ENCODE data around the gene WASHC4. TPM values are rescaled to one million over a fixed set of nuclear protein-coding genes. Genes with fewer than 3 reads are reported as not detected.

Gene WASHC4
- total RNA-seq, 2 experiments from 2014 or later, result 28.7 to 29.2 TPM

GRCh38 chr12:105069936-105070702 lies 37.4 kb upstream of the WASHC4 start:
- POLR2A ChIA-PET, result interaction anchor here (1.1 kb wide), 1 partner anchor 9 kb away, joined by 3 read pairs; no protein-coding TSS in a partner anchor
- Mint-ChIP-seq H3K27me3 (no peaks in the 10 kb centered on the region), H3K4me1 (ENCODE audit: low read depth) (no peaks in the 10 kb centered on the region), H3K9me3 (no peaks in the 10 kb centered on the region), H3K4me3 (no peak overlapping the region), H3K36me3 (ENCODE audit: low read depth) (no peaks in the 10 kb centered on the region), H3K27ac (no peak overlapping the region)
- TF ChIP-seq CTCF (IDR thresholded peaks at IDR 0.05), result no peak
- CTCF ChIA-PET, result interaction anchor here (0.9 to 1.5 kb wide), 3 partner anchors 17 to 688 kb away, joined by 3 to 5 read pairs (median 5); no protein-coding TSS in a partner anchor
- ATAC-seq, result no peak
- no peak for DNase-seq
- intact Hi-C loops (cut with micrococcal nuclease), result no loop called here

DNA sequence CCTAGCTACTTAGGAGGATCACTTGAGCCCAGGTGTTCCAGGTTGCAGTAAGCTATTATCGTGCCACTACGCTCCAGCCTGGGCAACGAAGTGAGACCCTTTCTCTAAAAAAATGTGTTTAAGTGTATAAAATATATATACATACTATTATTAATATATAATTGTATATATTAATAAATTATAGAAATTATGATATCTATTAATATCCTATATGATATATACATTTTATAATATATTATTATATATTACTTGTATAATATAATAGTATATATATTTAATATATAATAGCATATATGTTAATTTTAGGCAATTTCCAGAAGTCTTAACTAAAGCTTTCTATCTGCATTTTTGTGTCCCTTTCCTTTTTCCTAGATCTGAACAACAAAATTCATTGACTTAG lies 35.5 kb upstream of the WASHC4 start:
- H3K27ac Mint-ChIP-seq, result no peak overlapping the region
- no peaks in the 10 kb centered on the region for H3K36me3 Mint-ChIP-seq (ENCODE audit: low read depth)
- no peaks in the 10 kb centered on the region for H3K9me3 Mint-ChIP-seq
- intact Hi-C loops (cut with micrococcal nuclease), result no loop called here
- H3K27me3 Mint-ChIP-seq, result no peaks in the 10 kb centered on the region
- DNase-seq, result no peak
- POLR2A ChIA-PET, result no interaction called here
- H3K4me3 Mint-ChIP-seq, result no peak overlapping the region
- no peaks in the 10 kb centered on the region for H3K4me1 Mint-ChIP-seq (ENCODE audit: low read depth)
- CTCF ChIA-PET, result no interaction called here
- no peak for ATAC-seq
- no peak for TF ChIP-seq CTCF (IDR thresholded peaks at IDR 0.05)

DNA sequence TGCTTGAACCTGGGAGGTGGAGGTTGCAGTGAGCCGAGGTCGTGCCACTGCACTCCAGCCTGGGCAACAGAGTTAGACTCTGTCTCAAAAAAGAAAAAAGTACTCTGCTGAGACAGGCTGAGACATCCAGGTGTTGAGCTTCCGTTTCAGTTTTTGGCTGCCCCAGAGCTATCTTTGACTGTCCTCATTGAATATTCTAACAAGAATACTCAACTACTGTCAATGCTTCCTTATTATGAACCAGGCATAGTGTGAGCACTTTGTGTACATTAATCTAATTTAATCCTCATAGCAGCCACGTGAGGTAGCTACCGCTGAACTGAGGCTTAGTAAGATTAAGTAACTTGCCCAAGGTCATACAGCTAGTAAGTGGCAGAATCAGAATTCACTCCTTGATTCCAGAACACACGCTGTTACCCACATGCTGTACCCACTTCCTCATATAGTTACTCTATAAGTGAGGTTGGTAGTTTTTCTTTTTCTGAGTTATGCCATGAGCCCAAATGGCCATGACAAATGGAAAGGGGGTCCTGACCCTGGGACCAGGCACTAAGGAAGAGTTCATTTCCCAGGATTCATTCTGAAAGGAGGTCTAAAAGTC lies 34.5 kb upstream of the WASHC4 start:
- POLR2A ChIA-PET, result no interaction called here
- Mint-ChIP-seq H3K36me3 (ENCODE audit: low read depth) (no peaks in the 10 kb centered on the region), H3K9me3 (no peaks in the 10 kb centered on the region), H3K27ac (no peak overlapping the region), H3K27me3 (no peaks in the 10 kb centered on the region), H3K4me1 (ENCODE audit: low read depth) (no peaks in the 10 kb centered on the region), H3K4me3 (no peak overlapping the region)
- TF ChIP-seq CTCF (IDR thresholded peaks at IDR 0.05), result no peak
- DNase-seq (no peak), ATAC-seq (no peak)
- intact Hi-C loops (cut with micrococcal nuclease), result no loop called here
- CTCF ChIA-PET, result interaction anchor here (1.2 kb wide), 1 partner anchor 19 kb away, joined by 3 read pairs; no protein-coding TSS in a partner anchor

- Mint-ChIP-seq H3K9me3 (no peaks in the 10 kb centered on the region), H3K4me1 (ENCODE audit: low read depth) (no peaks in the 10 kb centered on the region), H3K4me3 (no peak overlapping the region), H3K27me3 (no peaks in the 10 kb centered on the region), H3K36me3 (ENCODE audit: low read depth) (no peaks in the 10 kb centered on the region), H3K27ac (no peak overlapping the region)
- no peak for TF ChIP-seq CTCF (IDR thresholded peaks at IDR 0.05)
- POLR2A ChIA-PET, result no interaction called here
- CTCF ChIA-PET, result no interaction called here
- no peak for DNase-seq
- intact Hi-C loops (cut with micrococcal nuclease), result no loop called here
- ATAC-seq, result no peak
These were observed 31.4 kb upstream of the WASHC4 start for GRCh38 chr12:105076098-105076497.

DNA sequence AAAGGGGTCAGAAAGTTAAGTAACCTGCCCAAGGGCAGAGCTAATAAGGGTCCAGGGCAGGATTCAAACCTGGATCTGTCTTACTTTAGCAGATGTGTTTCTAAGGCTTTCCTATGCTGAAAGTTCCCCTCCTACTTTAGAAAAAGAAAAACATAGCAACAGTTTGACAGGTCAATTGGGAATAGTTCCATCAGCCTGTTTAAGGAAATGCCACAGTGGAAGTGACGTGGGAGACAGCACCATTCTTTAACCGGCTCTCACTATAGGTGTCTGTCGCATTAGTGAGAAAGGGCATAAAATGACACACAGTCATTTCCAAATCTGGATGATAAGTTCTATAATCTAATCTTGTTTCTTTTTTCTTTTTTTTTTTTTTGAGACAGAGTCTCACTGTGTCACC lies 30.6 kb upstream of the WASHC4 start:
- ChIA-PET POLR2A (no interaction called here), CTCF (no interaction called here)

More for the DNA sequence above, 30.6 kb upstream of the WASHC4 start:
- H3K27ac Mint-ChIP-seq, result no peak overlapping the region
- no peak for DNase-seq
- no peak overlapping the region for H3K4me3 Mint-ChIP-seq
- H3K9me3 Mint-ChIP-seq, result no peaks in the 10 kb centered on the region
- TF ChIP-seq CTCF (IDR thresholded peaks at IDR 0.05), result no peak
- no peaks in the 10 kb centered on the region for H3K27me3 Mint-ChIP-seq
- no peaks in the 10 kb centered on the region for H3K36me3 Mint-ChIP-seq (ENCODE audit: low read depth)
- ATAC-seq, result no peak
- intact Hi-C loops (cut with micrococcal nuclease), result no loop called here
- no peaks in the 10 kb centered on the region for H3K4me1 Mint-ChIP-seq (ENCODE audit: low read depth)
